ENCODE data around the gene SLC6A6.

Gene SLC6A6

DNA sequence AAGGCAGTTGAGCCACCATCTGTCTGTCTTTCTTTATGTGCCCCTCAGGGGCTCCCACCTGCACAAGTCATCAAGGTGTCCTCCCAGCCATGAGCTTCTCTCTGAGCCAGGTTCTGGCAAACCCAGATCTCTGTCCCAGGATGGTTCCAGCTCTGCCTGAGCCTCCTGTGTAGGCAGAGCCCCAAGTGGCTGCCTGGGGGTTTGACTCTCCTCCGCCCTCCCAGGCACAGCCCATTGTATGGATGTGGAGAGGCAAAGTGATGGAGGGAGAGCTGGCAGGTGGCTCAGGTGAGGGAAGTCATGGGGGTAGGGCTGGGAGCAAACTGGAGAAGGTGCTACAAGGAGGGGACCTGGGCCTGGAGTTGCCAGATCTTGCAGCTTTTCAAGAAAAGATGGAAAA, 80.9 kb downstream of the SLC6A6 start:
- Mint-ChIP-seq H3K36me3 (ENCODE audit: low read depth) (peaks cover 61% of the 10 kb centered on the region), H3K9me3 (no peaks in the 10 kb centered on the region), H3K27me3 (ENCODE audit: low read depth, poor library complexity) (peaks cover 3% of the 10 kb centered on the region), H3K4me1 (no peaks in the 10 kb centered on the region), H3K4me3 (no peak overlapping the region), H3K27ac (peak overlapping the region; percentile 79)
- no peak for DNase-seq
- no peak for TF ChIP-seq CTCF (IDR thresholded peaks at IDR 0.05)

DNA sequence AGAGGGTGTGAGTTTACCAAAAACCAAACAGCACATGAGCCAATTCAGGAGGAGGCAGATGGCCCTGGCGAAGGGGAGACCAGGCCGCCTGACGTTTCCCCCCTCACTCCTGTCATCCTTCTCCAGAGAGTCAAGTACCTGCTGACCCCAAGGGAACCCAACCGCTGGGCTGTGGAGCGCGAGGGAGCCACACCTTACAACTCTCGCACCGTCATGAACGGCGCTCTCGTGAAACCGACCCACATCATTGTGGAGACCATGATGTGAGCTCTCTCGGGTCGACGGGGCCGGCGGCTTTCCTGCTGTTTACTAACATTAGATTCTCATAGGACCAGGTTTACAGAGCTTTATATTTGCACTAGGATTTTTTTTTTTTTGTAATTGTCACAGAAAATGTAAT, 82.3 kb downstream of the SLC6A6 start:
- H3K27me3 Mint-ChIP-seq (ENCODE audit: low read depth, poor library complexity) = no peaks in the 10 kb centered on the region
- no peak for DNase-seq
- H3K36me3 Mint-ChIP-seq (ENCODE audit: low read depth) = peaks cover 47% of the 10 kb centered on the region
- H3K4me1 Mint-ChIP-seq = no peaks in the 10 kb centered on the region
- no peak for TF ChIP-seq CTCF (IDR thresholded peaks at IDR 0.05)
- peak overlapping the region; percentile 40 for H3K27ac Mint-ChIP-seq
- H3K9me3 Mint-ChIP-seq = no peaks in the 10 kb centered on the region
- no peak overlapping the region for H3K4me3 Mint-ChIP-seq

GRCh38 chr3:14485981-14486380, 83.6 kb downstream of the SLC6A6 start:
- Mint-ChIP-seq H3K4me3 (no peak overlapping the region), H3K27ac (no peak overlapping the region), H3K4me1 (no peaks in the 10 kb centered on the region), H3K9me3 (no peaks in the 10 kb centered on the region), H3K36me3 (ENCODE audit: low read depth) (peaks cover 42% of the 10 kb centered on the region), H3K27me3 (ENCODE audit: low read depth, poor library complexity) (no peaks in the 10 kb centered on the region)
- no peak for TF ChIP-seq CTCF (IDR thresholded peaks at IDR 0.05)
- no peak for DNase-seq

DNA sequence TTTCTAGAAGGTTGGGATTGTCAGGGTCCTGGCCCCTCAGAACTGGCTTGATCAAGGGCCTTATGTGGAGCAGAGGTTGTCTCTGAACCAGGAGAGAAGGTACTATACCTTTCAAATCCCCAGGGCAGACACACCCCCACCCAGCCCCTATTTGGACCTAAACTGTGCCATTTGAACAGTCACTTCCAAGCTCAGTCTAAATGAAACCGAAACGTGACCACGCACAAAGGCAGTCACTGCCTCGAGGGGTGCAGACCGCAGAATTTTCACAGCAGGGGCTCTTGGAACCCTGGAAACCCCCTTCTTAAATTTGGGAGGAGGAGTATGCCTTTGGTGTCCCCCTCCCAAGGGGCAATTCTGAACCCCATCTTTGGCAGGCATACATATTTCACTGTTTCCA, 84.1 kb downstream of the SLC6A6 start:
- Mint-ChIP-seq H3K27ac (no peak overlapping the region), H3K4me1 (no peaks in the 10 kb centered on the region), H3K27me3 (ENCODE audit: low read depth, poor library complexity) (no peaks in the 10 kb centered on the region), H3K4me3 (no peak overlapping the region), H3K9me3 (no peaks in the 10 kb centered on the region), H3K36me3 (ENCODE audit: low read depth) (peaks cover 39% of the 10 kb centered on the region)
- TF ChIP-seq CTCF (IDR thresholded peaks at IDR 0.05) = no peak
- no peak for DNase-seq

- peaks cover 33% of the 10 kb centered on the region for H3K36me3 Mint-ChIP-seq (ENCODE audit: low read depth)
- H3K27ac Mint-ChIP-seq = peak overlapping the region; percentile 66
- H3K4me3 Mint-ChIP-seq = no peak overlapping the region
- H3K9me3 Mint-ChIP-seq = no peaks in the 10 kb centered on the region
- no peak for DNase-seq
- TF ChIP-seq CTCF (IDR thresholded peaks at IDR 0.05) = no peak
- no peaks in the 10 kb centered on the region for H3K27me3 Mint-ChIP-seq (ENCODE audit: low read depth, poor library complexity)
- H3K4me1 Mint-ChIP-seq = no peaks in the 10 kb centered on the region
Measured at GRCh38 chr3:14487086-14487485, 84.7 kb downstream of the SLC6A6 start.

DNA sequence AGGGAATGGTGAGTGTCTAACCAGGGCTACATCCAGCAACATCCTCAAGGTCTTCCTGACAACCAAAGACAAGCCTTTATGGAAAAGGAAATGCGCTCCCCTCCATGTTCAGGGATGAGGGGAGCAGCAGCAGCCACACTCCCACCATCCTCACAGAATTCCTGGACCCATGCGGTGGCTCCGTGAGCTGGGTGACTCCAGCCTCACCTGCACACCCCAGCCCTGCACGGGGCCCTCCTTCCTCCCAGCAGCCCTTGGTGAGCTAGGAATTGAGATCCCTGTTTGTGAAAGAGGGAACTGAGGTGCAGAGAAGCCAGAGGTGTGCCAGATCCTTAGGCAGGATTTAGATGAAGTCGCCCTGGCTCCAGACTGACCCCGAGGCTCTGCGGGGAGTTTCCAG, 85.4 kb downstream of the SLC6A6 start:
- H3K4me1 Mint-ChIP-seq = no peaks in the 10 kb centered on the region
- no peaks in the 10 kb centered on the region for H3K27me3 Mint-ChIP-seq (ENCODE audit: low read depth, poor library complexity)
- H3K27ac Mint-ChIP-seq = peak overlapping the region; percentile 66
- DNase-seq = no peak
- H3K4me3 Mint-ChIP-seq = no peak overlapping the region
- H3K9me3 Mint-ChIP-seq = no peaks in the 10 kb centered on the region
- peaks cover 33% of the 10 kb centered on the region for H3K36me3 Mint-ChIP-seq (ENCODE audit: low read depth)
- TF ChIP-seq CTCF (IDR thresholded peaks at IDR 0.05) = no peak
